Fibroblast of villous mesenchyme (primary cell): ENCODE data around the gene PHF2. TPM values are rescaled to one million over a fixed set of nuclear protein-coding genes. Genes with fewer than 3 reads are reported as not detected.

Experiments used
- DNase-seq: peaks from one replicate; pipeline ENCODE4 v3.0.0-alpha.2; 2010; ENCODE audit warnings: low read depth
- H3K4me3 ChIP-seq: 2 replicates; pipeline ENCODE4 v1.5.1; 2011; ENCODE audit warnings: low read depth, mild to moderate bottlenecking, low read length
- CTCF ChIP-seq: IDR thresholded peaks from 2 replicates; pipeline ENCODE4 v1.5.1; 2012; ENCODE audit warnings: low read depth, mild to moderate bottlenecking, low read length; ENCODE audit not compliant: insufficient read depth
- total RNA-seq: library from RNA; depleted of rRNA; stranded (reverse); fragments of >200 nt; gene quantifications from 2 replicates; pipeline ENCODE4 v1.2.3, GENCODE V29; 2012

The PHF2 gene
- total RNA-seq, 1 donor, result 15.5 TPM

- TF ChIP-seq CTCF, result no peak
- no peak for DNase-seq
- no peak overlapping the region for H3K4me3 ChIP-seq
These were observed 96.8 kb downstream of the PHF2 start for GRCh38 chr9:93673021-93673838.

- no peak overlapping the region for H3K4me3 ChIP-seq
- DNase-seq, result no peak
- no peak for TF ChIP-seq CTCF
These were observed 97.5 kb downstream of the PHF2 start for GRCh38 chr9:93673839-93674334.

GRCh38 chr9:93674580-93675335 lies 98.4 kb downstream of the PHF2 start:
- TF ChIP-seq CTCF, result no peak

GRCh38 chr9:93675336-93676150 lies 99.2 kb downstream of the PHF2 start:
- no peak overlapping the region for H3K4me3 ChIP-seq
- DNase-seq, result no peak
- no peak for TF ChIP-seq CTCF

More at GRCh38 chr9:93674580-93675335, 98.4 kb downstream of the PHF2 start:
- no peak for DNase-seq
- H3K4me3 ChIP-seq, result no peak overlapping the region

- TF ChIP-seq CTCF, result no peak
- no peak for DNase-seq
- H3K4me3 ChIP-seq, result no peak overlapping the region
These were observed 100.1 kb downstream of the PHF2 start for GRCh38 chr9:93676310-93677047.
